Keratinocyte (primary cell): Measurements from ENCODE around the gene KPNA4. TPM values are rescaled to one million over a fixed set of nuclear protein-coding genes. Genes with fewer than 3 reads are reported as not detected.

Experiments
- DNase-seq: peaks from one replicate; pipeline ENCODE4 v3.0.0-alpha.2; 2011; ENCODE audit warnings: low read depth, missing footprints, low spot score
- FAIRE-seq: peaks from 2 replicates; lab custom pipeline; 2011; peaks lifted over from hg19 to GRCh38; lab: Jason Lieb, UNC
- H2AFZ ChIP-seq: 2 replicates; pipeline ENCODE4 v1.6.0; 2012; ENCODE audit warnings: low read length, control low read depth, inconsistent platforms; ENCODE audit not compliant: control insufficient read depth
- H3K27ac ChIP-seq: 2 replicates; pipeline ENCODE4 v1.5.1; 2011; ENCODE audit warnings: low read length; ENCODE audit not compliant: control insufficient read depth, insufficient read depth
- H3K27me3 ChIP-seq: 3 replicates; pipeline ENCODE4 v1.6.0; 2011; ENCODE audit warnings: low read length; ENCODE audit not compliant: control insufficient read depth, insufficient read depth; ENCODE audit errors: extremely low read depth
- H3K36me3 ChIP-seq, 2 experiments: 2 replicates in 1 of 2; 3 replicates in 1 of 2; pipeline ENCODE4 v1.5.1; 2011; ENCODE audit warnings: low read length in 2 of 2, mild to moderate bottlenecking in 1 of 2; ENCODE audit not compliant: control insufficient read depth in 2 of 2, insufficient read depth in 2 of 2; ENCODE audit errors: extremely low read depth in 1 of 2
- H3K4me1 ChIP-seq: 3 replicates; pipeline ENCODE4 v1.5.1; 2011; ENCODE audit warnings: low read length; ENCODE audit not compliant: control insufficient read depth, insufficient read depth; ENCODE audit errors: extremely low read depth
- H3K4me2 ChIP-seq: 3 replicates; pipeline ENCODE4 v1.6.0; 2011; ENCODE audit warnings: low read depth, low read length; ENCODE audit not compliant: control insufficient read depth, insufficient read depth; ENCODE audit errors: extremely low read depth
- H3K4me3 ChIP-seq, 3 experiments: fragments of 200-600 bp in 1 of 3; sonication (generic) in 1 of 3; 2 replicates in 2 of 3; 3 replicates in 1 of 3; pipeline ENCODE4 v1.5.1; 2011 to 2016; ENCODE audit warnings: low read length in 3 of 3, mild to moderate bottlenecking in 3 of 3, control low read depth in 2 of 3, inconsistent platforms in 1 of 3, low read depth in 1 of 3, mixed read lengths in 1 of 3, mixed run types in 1 of 3, moderate library complexity in 1 of 3; ENCODE audit not compliant: control insufficient read depth in 2 of 3, insufficient read depth in 2 of 3; ENCODE audit errors: extremely low read depth in 1 of 3
- H3K79me2 ChIP-seq: 2 replicates; pipeline ENCODE4 v1.6.0; 2012; ENCODE audit warnings: low read length; ENCODE audit not compliant: control insufficient read depth, insufficient read depth
- H3K9ac ChIP-seq: 3 replicates; pipeline ENCODE4 v1.6.0; 2011; ENCODE audit warnings: low read length; ENCODE audit not compliant: control insufficient read depth, insufficient read depth; ENCODE audit errors: extremely low read depth
- H3K9me1 ChIP-seq: 3 replicates; pipeline ENCODE4 v1.6.0; 2011; ENCODE audit warnings: low read length; ENCODE audit not compliant: control insufficient read depth, insufficient read depth; ENCODE audit errors: extremely low read depth
- H3K9me3 ChIP-seq: 2 replicates; pipeline ENCODE4 v1.5.1; 2012; ENCODE audit warnings: low read depth, low read length; ENCODE audit not compliant: control insufficient read depth
- H4K20me1 ChIP-seq: 3 replicates; pipeline ENCODE4 v1.6.0; 2011; ENCODE audit warnings: low read length; ENCODE audit not compliant: control insufficient read depth, insufficient read depth; ENCODE audit errors: extremely low read depth
- CTCF ChIP-seq, 3 experiments: IDR thresholded peaks in 1 of 3; conservative IDR thresholded peaks in 1 of 3; optimal IDR thresholded peaks in 1 of 3; 2 replicates in 2 of 3; 3 replicates in 1 of 3; pipeline versions ENCODE3 to v1.5.1; 2011; ENCODE audit warnings: low read length in 3 of 3, mild to moderate bottlenecking in 3 of 3, moderate library complexity in 2 of 3, control low read depth in 1 of 3, inconsistent platforms in 1 of 3; ENCODE audit not compliant: insufficient read depth in 2 of 3; ENCODE audit errors: extremely low read depth in 1 of 3
- EZH2 ChIP-seq: IDR thresholded peaks from one replicate; pipeline ENCODE4 v1.6.1; 2012; ENCODE audit warnings: inconsistent platforms, mild to moderate bottlenecking, low read length, moderate library complexity
- dilution Hi-C: fragments of 300-500 bp; cut with MboI; formaldehyde crosslinking; loops from one replicate; pipeline ENCODE4 v1.7.0; 2020; ENCODE audit warnings: low sequenced_read_pairs; ENCODE audit not compliant: extremely low pct_ligation_motif_present
- polyA plus RNA-seq, 5 experiments: library from polyadenylated mRNA; depleted of rRNA in 3 of 5; stranded (reverse) in 3 of 5; stranded (forward) in 1 of 5; unstranded in 1 of 5; fragments of >200 nt; gene quantifications; 1 replicate in 1 of 5; 2 replicates in 3 of 5; 3 replicates in 1 of 5; pipeline versions ENCODE4 v1.2.1 to v1.2.3, GENCODE V29; 2011 to 2012; ENCODE audit warnings: missing spikeins in 2 of 5, low read depth in 1 of 5, low replicate concordance in 1 of 5

KPNA4 gene
- polyA plus RNA-seq, 1 donor (not counting 4 experiments of a cell fraction or from before 2014, with no cell fraction given), result 42.0 TPM

- Histone ChIP-seq H3K36me3 (peaks cover 1 to 5% of the 10 kb centered on the region in 2 experiments), H3K4me1 (peaks cover 27% of the 10 kb centered on the region), H3K27me3 (no peaks in the 10 kb centered on the region), H4K20me1 (peaks cover 8% of the 10 kb centered on the region), H3K9me3 (no peaks in the 10 kb centered on the region), H2AFZ (no peak overlapping the region), H3K4me2 (peak overlapping the region; percentile 81), H3K79me2 (peaks cover 73% of the 10 kb centered on the region), H3K9ac (no peak overlapping the region), H3K27ac (no peak overlapping the region), H3K4me3 (peak overlapping the region; percentile 67 to 79 (median 76)), H3K9me1 (no peaks in the 10 kb centered on the region)
- dilution Hi-C loops, result no loop called here
- DNase-seq (no peak), FAIRE-seq (no peak)
- no peak for TF ChIP-seq CTCF (optimal IDR thresholded peaks at IDR 0.05 in 1 of 3, IDR thresholded peaks at IDR 0.05 in 1 of 3, conservative IDR thresholded peaks at IDR 0.05 in 1 of 3; ENCODE audit: extremely low read depth in 1 of 3, insufficient read depth in 2 of 3, low read length in 3 of 3)
- TF ChIP-seq EZH2, result no peak
Observed at GRCh38 chr3:160562952-160563351, 2.4 kb downstream of the KPNA4 start.

GRCh38 chr3:160557571-160557970, 7.8 kb downstream of the KPNA4 start:
- H3K4me2 ChIP-seq, result no peak overlapping the region
- H3K27ac ChIP-seq, result no peak overlapping the region
- H3K9me1 ChIP-seq, result no peaks in the 10 kb centered on the region
- H3K4me1 ChIP-seq, result peaks cover 13% of the 10 kb centered on the region
- no peak for DNase-seq
- H2AFZ ChIP-seq, result no peak overlapping the region
- no peak for FAIRE-seq
- no peak overlapping the region for H3K9ac ChIP-seq
- H3K4me3 ChIP-seq, result no peak overlapping the region
- peaks cover 11% of the 10 kb centered on the region for H4K20me1 ChIP-seq
- no peaks in the 10 kb centered on the region for H3K27me3 ChIP-seq
- peaks cover 0 to 4% of the 10 kb centered on the region in 2 experiments for H3K36me3 ChIP-seq
- H3K79me2 ChIP-seq, result peaks cover 99% of the 10 kb centered on the region
- TF ChIP-seq CTCF (optimal IDR thresholded peaks at IDR 0.05 in 1 of 3, IDR thresholded peaks at IDR 0.05 in 1 of 3, conservative IDR thresholded peaks at IDR 0.05 in 1 of 3; ENCODE audit: extremely low read depth in 1 of 3, insufficient read depth in 2 of 3, low read length in 3 of 3) (no peak), EZH2 (no peak)
- dilution Hi-C loops, result no loop called here
- H3K9me3 ChIP-seq, result no peaks in the 10 kb centered on the region
